Activated naive CD8-positive, alpha-beta T cell treated with anti-CD3 and anti-CD28 coated beads, Interleukin-2, amount 10 ng/mL, durations not matched to agents 7 days and 5 days (primary cell): Measurements from ENCODE around the gene TERB1. TPM values are rescaled to one million over a fixed set of nuclear protein-coding genes. Genes with fewer than 3 reads are reported as not detected.
A peak's percentile ranks its signal among the peaks of the same experiment; 100 is the strongest.

Experiments
- ATAC-seq: fragments of 150-1000 bp; cut with Tn5 transposase; one replicate; pipeline ENCODE4 v1.10.0; 2021; ENCODE audit warnings: low read depth, moderate library complexity
- POLR2A ChIA-PET: fragments of 350-600 bp; sonication (Branson Sonifier 250); formaldehyde crosslinking; loops from one replicate; lab custom pipeline; 2021; ENCODE audit warnings: antibody characterized with exemption; lab: Charles Lee
- DNase-seq: peaks from one replicate; pipeline ENCODE4 v3.0.0; 2021
- H3K27ac Mint-ChIP-seq: one replicate; pipeline ENCODE4 v1.8.0; 2022; ENCODE audit warnings: mild to moderate bottlenecking, mixed read lengths
- H3K27me3 Mint-ChIP-seq: one replicate; pipeline ENCODE4 v1.8.0; 2022; ENCODE audit warnings: mild to moderate bottlenecking, moderate library complexity, mixed read lengths
- H3K36me3 Mint-ChIP-seq: one replicate; pipeline ENCODE4 v1.8.0; 2021; ENCODE audit warnings: mild to moderate bottlenecking, mixed read lengths
- H3K4me1 Mint-ChIP-seq: one replicate; pipeline ENCODE4 v1.8.0; 2021; ENCODE audit warnings: mixed read lengths
- H3K4me3 Mint-ChIP-seq: one replicate; pipeline ENCODE4 v1.8.0; 2022; ENCODE audit warnings: mild to moderate bottlenecking, moderate library complexity, mixed read lengths
- H3K9me3 Mint-ChIP-seq: one replicate; pipeline ENCODE4 v1.8.0; 2021; ENCODE audit warnings: mixed read lengths
- total RNA-seq, 2 experiments: library from RNA; stranded (reverse); gene quantifications; one replicate each; pipeline ENCODE4 v1.2.3, GENCODE V29; 2021

Gene TERB1
- not detected for total RNA-seq

DNA sequence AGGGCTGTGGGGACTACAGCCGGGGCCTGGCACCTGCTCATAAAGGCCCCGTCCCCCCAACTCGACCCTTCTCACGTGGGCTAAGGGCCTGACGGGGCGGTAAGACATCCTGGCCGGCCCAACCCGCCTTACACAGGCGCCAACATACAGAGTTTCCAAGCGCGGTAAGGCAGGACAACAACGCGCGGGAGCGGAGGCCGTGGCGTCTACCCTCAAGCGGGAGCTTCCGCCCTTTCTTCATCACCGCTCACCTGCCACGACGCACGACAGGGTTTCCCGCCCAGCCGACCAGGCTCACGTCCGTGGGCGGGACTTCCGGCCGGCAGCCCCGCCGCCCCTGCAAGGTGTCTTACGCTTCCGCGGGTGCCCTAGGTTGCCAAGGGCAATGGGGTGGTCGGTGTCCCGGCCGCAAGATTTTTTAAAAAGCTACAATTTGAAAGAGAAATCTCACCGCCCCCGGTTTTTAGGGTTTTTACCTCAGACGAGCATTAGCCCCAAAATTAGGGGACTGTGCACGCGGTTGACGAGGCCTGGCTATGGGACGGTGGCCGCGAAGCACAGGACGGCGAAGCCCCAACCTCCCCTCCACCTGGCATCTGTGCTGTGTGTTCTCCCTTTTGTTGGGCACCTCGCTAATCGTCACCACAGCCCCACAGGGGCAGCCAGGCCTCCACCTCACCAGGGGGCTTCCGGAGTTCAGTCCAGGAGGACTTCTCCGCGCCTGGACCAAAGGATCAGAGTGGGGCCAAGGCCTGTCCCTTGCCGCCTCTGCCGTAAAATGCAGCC, at the start of gene TERB1:
TSS of gene TERB1 (minus strand) at position 265 of the 786 bp plus-strand sequence. CDS start 4,786 bp downstream, outside the sequence.
- no peak within 1 kb of the TSS for H3K4me3 Mint-ChIP-seq
- no peaks in the 10 kb centered on the region for H3K4me1 Mint-ChIP-seq
- DNase-seq (no peak), ATAC-seq (no peak)
- no peaks in the 10 kb centered on the region for H3K27me3 Mint-ChIP-seq
- no peaks in the 10 kb centered on the region for H3K9me3 Mint-ChIP-seq
- H3K36me3 Mint-ChIP-seq = peaks cover 10% of the 10 kb centered on the region
- POLR2A ChIA-PET = no interaction called here
- H3K27ac Mint-ChIP-seq = no peak within 1 kb of the TSS

DNA sequence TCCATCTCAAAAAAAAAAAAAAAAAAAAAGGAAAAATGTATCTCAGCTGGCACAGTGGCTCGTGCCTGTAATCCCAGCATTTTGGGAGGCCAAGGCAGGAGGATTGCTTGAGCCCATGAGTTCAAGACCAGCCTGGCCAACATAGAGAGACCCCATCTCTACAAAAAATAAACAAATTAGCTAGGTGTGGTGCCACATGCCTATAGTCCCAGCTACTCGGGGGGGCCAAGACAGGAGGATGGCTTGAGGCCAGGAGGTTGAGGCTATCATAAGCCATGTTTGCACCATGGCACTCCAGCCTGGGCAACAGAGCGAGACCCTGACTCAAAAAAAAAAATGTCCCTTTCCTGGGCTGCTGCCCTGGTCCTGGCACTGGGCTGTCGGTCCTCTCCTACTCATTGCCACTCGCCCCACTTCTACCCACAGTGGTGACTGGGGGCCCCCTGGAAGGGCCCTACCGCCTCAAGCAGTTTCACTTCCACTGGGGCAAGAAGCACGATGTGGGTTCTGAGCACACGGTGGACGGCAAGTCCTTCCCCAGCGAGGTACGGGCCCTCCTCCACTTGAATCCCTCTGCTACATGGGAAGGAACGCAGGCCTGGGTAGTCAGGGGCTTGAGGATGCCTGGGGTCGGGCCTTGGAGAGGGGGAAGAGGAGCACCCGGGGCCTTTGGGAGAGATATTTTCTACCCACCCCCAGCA, 48.9 kb upstream of the TERB1 start:
- ATAC-seq (no peak), DNase-seq (no peak)
- Mint-ChIP-seq H3K4me3 (no peak overlapping the region), H3K9me3 (no peaks in the 10 kb centered on the region), H3K27me3 (peaks cover 16% of the 10 kb centered on the region), H3K36me3 (no peaks in the 10 kb centered on the region), H3K27ac (no peak overlapping the region), H3K4me1 (peaks cover 12% of the 10 kb centered on the region)
- POLR2A ChIA-PET = no interaction called here

- Mint-ChIP-seq H3K9me3 (no peaks in the 10 kb centered on the region), H3K27ac (no peak overlapping the region), H3K36me3 (no peaks in the 10 kb centered on the region), H3K27me3 (peaks cover 21% of the 10 kb centered on the region), H3K4me1 (peaks cover 16% of the 10 kb centered on the region), H3K4me3 (no peak overlapping the region)
- no peak for ATAC-seq
- POLR2A ChIA-PET = no interaction called here
- DNase-seq = no peak
Measured at GRCh38 chr16:66849549-66849948, 48.2 kb upstream of the TERB1 start.

DNA sequence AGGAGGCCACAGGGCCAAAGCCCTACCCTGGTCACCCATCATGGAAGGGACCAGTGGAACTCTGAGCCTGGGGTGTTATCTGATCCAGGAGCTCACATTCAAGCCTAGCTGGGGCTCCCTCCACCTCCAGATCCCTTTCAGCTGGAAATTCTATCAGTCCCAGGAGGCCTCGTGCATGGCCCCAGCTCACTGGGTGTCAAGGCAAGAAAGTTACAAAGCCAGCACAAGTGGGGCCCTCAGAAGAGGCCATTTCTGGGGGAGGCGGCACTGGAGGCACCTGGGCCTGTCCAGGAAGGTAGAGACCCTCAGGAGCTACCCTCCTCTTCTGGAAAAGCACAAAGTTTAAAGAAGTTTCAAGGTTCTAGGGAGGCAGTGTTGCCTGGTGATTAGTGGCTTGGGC, 47.6 kb upstream of the TERB1 start:
- no peaks in the 10 kb centered on the region for H3K9me3 Mint-ChIP-seq
- DNase-seq = no peak
- H3K27me3 Mint-ChIP-seq = peaks cover 22% of the 10 kb centered on the region
- H3K4me1 Mint-ChIP-seq = peaks cover 16% of the 10 kb centered on the region
- no peak overlapping the region for H3K4me3 Mint-ChIP-seq
- H3K36me3 Mint-ChIP-seq = no peaks in the 10 kb centered on the region
- POLR2A ChIA-PET = no interaction called here
- H3K27ac Mint-ChIP-seq = no peak overlapping the region
- no peak for ATAC-seq

DNA sequence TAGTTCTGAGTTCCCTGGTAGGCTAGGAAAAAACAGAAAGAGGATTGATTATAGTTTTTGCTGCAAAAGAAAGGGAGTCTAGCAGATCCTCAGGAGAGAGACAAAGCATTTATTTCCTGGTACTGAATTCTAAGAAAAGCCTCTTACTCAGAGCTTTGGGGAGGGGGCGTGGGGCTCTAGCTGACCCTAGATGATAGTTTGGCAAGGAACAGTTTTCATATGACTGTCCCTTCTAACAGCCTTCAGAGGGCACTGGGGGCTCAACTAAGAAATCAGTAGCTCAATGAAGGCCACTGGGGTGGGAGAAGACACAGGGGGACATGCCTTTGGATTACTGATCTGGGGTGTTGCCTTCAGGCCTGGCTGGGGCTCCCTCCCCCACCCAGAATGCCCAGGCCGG, 46.8 kb upstream of the TERB1 start:
- no peaks in the 10 kb centered on the region for H3K9me3 Mint-ChIP-seq
- peaks cover 30% of the 10 kb centered on the region for H3K27me3 Mint-ChIP-seq
- DNase-seq (no peak), ATAC-seq (no peak)
- no peaks in the 10 kb centered on the region for H3K36me3 Mint-ChIP-seq
- POLR2A ChIA-PET = no interaction called here
- H3K4me1 Mint-ChIP-seq = peaks cover 19% of the 10 kb centered on the region
- peak overlapping the region; percentile 7 for H3K4me3 Mint-ChIP-seq
- peak overlapping the region; percentile 22 for H3K27ac Mint-ChIP-seq

DNA sequence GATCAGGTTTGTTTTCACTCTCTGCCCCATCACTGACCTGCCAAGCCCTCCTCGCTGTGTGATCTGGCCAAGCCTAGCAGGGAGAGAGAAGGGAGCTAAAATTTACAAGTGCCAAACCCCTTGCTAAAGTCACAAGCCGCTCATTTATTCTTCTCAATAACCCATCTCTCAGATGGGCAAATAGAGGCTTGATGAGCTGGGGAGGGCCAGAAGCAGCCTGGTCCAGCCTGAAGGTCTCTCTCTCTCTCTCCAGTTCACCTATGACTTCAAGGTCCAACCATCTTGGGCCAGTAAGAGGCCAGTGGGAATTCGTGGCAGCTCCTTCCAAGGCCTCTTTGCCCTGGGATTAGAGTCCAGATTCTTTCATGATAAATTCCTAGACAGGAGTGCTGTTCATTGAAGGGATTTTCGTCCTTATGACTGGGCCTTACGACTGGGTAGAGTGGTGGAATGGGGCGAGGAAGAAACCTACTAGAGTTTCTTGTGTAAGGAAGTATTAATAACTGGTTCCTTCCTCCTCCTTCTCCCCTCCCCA, 46.2 kb upstream of the TERB1 start:
- Mint-ChIP-seq H3K9me3 (no peaks in the 10 kb centered on the region), H3K4me3 (no peak overlapping the region), H3K36me3 (no peaks in the 10 kb centered on the region), H3K27ac (no peak overlapping the region), H3K4me1 (peaks cover 17% of the 10 kb centered on the region), H3K27me3 (peaks cover 36% of the 10 kb centered on the region)
- ATAC-seq = no peak
- no peak for DNase-seq
- POLR2A ChIA-PET = no interaction called here

- peaks cover 17% of the 10 kb centered on the region for H3K4me1 Mint-ChIP-seq
- no peaks in the 10 kb centered on the region for H3K36me3 Mint-ChIP-seq
- DNase-seq (no peak), ATAC-seq (no peak)
- H3K9me3 Mint-ChIP-seq = no peaks in the 10 kb centered on the region
- POLR2A ChIA-PET = interaction anchor here (0.6 kb wide), 1 partner anchor 21 kb away, joined by 4 read pairs; no protein-coding TSS in a partner anchor
- no peak overlapping the region for H3K27ac Mint-ChIP-seq
- peaks cover 42% of the 10 kb centered on the region for H3K27me3 Mint-ChIP-seq
- H3K4me3 Mint-ChIP-seq = no peak overlapping the region
Measured at GRCh38 chr16:66846831-66847230, 45.4 kb upstream of the TERB1 start.

DNA sequence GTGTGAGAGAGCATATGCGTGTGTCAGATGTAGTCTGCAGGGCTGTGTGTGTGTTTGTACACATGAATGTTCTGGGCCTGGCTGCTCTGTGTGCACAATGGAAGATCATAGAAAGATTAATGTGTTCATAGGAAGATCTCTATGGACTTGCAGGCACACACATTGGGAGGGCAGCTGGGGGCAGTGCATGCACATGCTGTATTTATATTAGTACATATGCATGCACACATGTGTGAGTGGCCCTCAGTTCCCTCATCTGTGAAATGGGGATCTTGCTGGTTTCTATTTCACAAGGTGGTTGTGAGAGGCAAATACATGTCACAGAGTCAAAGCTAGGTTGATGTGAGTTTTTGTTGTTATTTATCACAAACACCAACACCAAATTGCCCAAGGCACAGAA, 44.9 kb upstream of the TERB1 start:
- ATAC-seq = no peak
- no peak overlapping the region for H3K27ac Mint-ChIP-seq
- H3K4me1 Mint-ChIP-seq = peaks cover 17% of the 10 kb centered on the region
- H3K9me3 Mint-ChIP-seq = no peaks in the 10 kb centered on the region
- H3K4me3 Mint-ChIP-seq = no peak overlapping the region
- DNase-seq = no peak
- POLR2A ChIA-PET = interaction anchor here (0.6 kb wide), 1 partner anchor 22 kb away, joined by 4 read pairs; no protein-coding TSS in a partner anchor
- no peaks in the 10 kb centered on the region for H3K36me3 Mint-ChIP-seq
- H3K27me3 Mint-ChIP-seq = peaks cover 45% of the 10 kb centered on the region

GRCh38 chr16:66845791-66846221, 44.4 kb upstream of the TERB1 start:
- no peaks in the 10 kb centered on the region for H3K36me3 Mint-ChIP-seq
- POLR2A ChIA-PET = no interaction called here
- no peaks in the 10 kb centered on the region for H3K9me3 Mint-ChIP-seq
- H3K27me3 Mint-ChIP-seq = peaks cover 49% of the 10 kb centered on the region
- DNase-seq (no peak), ATAC-seq (no peak)
- no peak overlapping the region for H3K27ac Mint-ChIP-seq
- H3K4me1 Mint-ChIP-seq = peaks cover 17% of the 10 kb centered on the region
- no peak overlapping the region for H3K4me3 Mint-ChIP-seq

- H3K9me3 Mint-ChIP-seq = no peaks in the 10 kb centered on the region
- ATAC-seq = no peak
- DNase-seq = no peak
- peak overlapping the region; percentile 42 for H3K4me3 Mint-ChIP-seq
- POLR2A ChIA-PET = no interaction called here
- H3K27ac Mint-ChIP-seq = no peak overlapping the region
- H3K4me1 Mint-ChIP-seq = peaks cover 17% of the 10 kb centered on the region
- no peaks in the 10 kb centered on the region for H3K36me3 Mint-ChIP-seq
- H3K27me3 Mint-ChIP-seq = peaks cover 53% of the 10 kb centered on the region
Measured at GRCh38 chr16:66845080-66845410, 43.7 kb upstream of the TERB1 start.

GRCh38 chr16:66844342-66845079, 43.1 kb upstream of the TERB1 start, which contains the start of gene CA7:
Gene CA7, plus strand, starts transcription at chr16:66844414. Its CDS starts 74 bp downstream, at chr16:66844488.
- H3K4me3 Mint-ChIP-seq = peak within 1 kb of the TSS; percentile 65

DNA sequence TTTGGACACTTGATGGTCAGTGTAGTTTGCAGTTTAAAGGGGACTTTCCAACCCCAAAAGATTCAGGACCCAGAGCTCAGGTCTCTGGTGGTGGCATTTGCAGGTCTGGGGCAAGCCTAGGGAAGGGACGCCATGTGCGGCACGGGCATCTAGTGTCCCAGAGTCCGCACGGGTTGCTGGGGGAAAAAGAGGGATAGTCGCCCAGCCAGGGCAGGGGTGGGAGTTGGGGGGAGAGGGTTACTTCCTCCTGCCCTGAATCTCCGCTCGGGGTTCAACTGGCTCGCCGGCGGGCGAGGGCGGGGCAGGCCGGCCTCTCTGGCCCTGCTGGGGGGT, 42.6 kb upstream of the TERB1 start:
- POLR2A ChIA-PET = no interaction called here
- H3K27ac Mint-ChIP-seq = no peak overlapping the region
- peaks cover 62% of the 10 kb centered on the region for H3K27me3 Mint-ChIP-seq
- H3K4me3 Mint-ChIP-seq = peak overlapping the region; percentile 65
- peaks cover 17% of the 10 kb centered on the region for H3K4me1 Mint-ChIP-seq
- H3K36me3 Mint-ChIP-seq = no peaks in the 10 kb centered on the region
- H3K9me3 Mint-ChIP-seq = no peaks in the 10 kb centered on the region
- DNase-seq = no peak
- no peak for ATAC-seq

More at GRCh38 chr16:66844342-66845079, 43.1 kb upstream of the TERB1 start, which contains the start of gene CA7:
- Mint-ChIP-seq H3K36me3 (no peaks in the 10 kb centered on the region), H3K9me3 (no peaks in the 10 kb centered on the region), H3K27me3 (peaks cover 56% of the 10 kb centered on the region), H3K27ac (no peak within 1 kb of the TSS), H3K4me1 (peaks cover 17% of the 10 kb centered on the region)
- POLR2A ChIA-PET = no interaction called here
- ATAC-seq (peak; percentile 29), DNase-seq (no peak)

GRCh38 chr16:66843191-66843590, 41.8 kb upstream of the TERB1 start:
- ATAC-seq = no peak
- peaks cover 66% of the 10 kb centered on the region for H3K27me3 Mint-ChIP-seq
- no peak for DNase-seq
- POLR2A ChIA-PET = no interaction called here
- peaks cover 13% of the 10 kb centered on the region for H3K4me1 Mint-ChIP-seq
- peak overlapping the region; percentile 4 for H3K4me3 Mint-ChIP-seq
- H3K9me3 Mint-ChIP-seq = peaks cover 2% of the 10 kb centered on the region
- no peak overlapping the region for H3K27ac Mint-ChIP-seq
- no peaks in the 10 kb centered on the region for H3K36me3 Mint-ChIP-seq
